ENCODE results near the gene GFPT2. TPM values are rescaled to one million over a fixed set of nuclear protein-coding genes. Genes with fewer than 3 reads are reported as not detected.

The GFPT2 gene
- total and polyA plus RNA-seq, 8 donors, result 5.2 to 17.6 (median 8.9) TPM

GRCh38 chr5:180323941-180324600 lies 29.1 kb downstream of the GFPT2 start:
- H3K27ac ChIP-seq, result no peak overlapping the region
- ATAC-seq, result no peak
- no peak overlapping the region for H3K4me3 ChIP-seq
- no peaks in the 10 kb centered on the region for H3K4me1 ChIP-seq
- H3K9me3 ChIP-seq, result no peaks in the 10 kb centered on the region
- H3K36me3 ChIP-seq, result no peaks in the 10 kb centered on the region
- TF ChIP-seq CTCF (IDR thresholded peaks at IDR 0.05), result no peak
- DNase-seq, result no peak
- no peaks in the 10 kb centered on the region for H3K27me3 ChIP-seq
- intact Hi-C loops (cut with DNase I), result no loop called here

GRCh38 chr5:180323160-180323559 lies 30.0 kb downstream of the GFPT2 start:
- TF ChIP-seq CTCF (IDR thresholded peaks at IDR 0.05), result no peak
- intact Hi-C loops (cut with DNase I), result no loop called here
- no peaks in the 10 kb centered on the region for H3K9me3 ChIP-seq
- no peak overlapping the region for H3K27ac ChIP-seq
- H3K4me3 ChIP-seq, result no peak overlapping the region
- no peak for ATAC-seq
- peaks cover 0 to 7% of the 10 kb centered on the region in 2 donors for H3K36me3 ChIP-seq
- DNase-seq, result no peak
- no peaks in the 10 kb centered on the region for H3K4me1 ChIP-seq
- no peaks in the 10 kb centered on the region for H3K27me3 ChIP-seq

GRCh38 chr5:180318456-180319089 lies 34.6 kb downstream of the GFPT2 start:
- Histone ChIP-seq H3K27me3 (peaks cover 0 to 5% of the 10 kb centered on the region in 2 donors), H3K36me3 (peaks cover 0 to 7% of the 10 kb centered on the region in 2 donors), H3K4me1 (no peaks in the 10 kb centered on the region), H3K27ac (no peak overlapping the region), H3K9me3 (no peaks in the 10 kb centered on the region), H3K4me3 (no peak overlapping the region)
- TF ChIP-seq CTCF (IDR thresholded peaks at IDR 0.05), result no peak
- intact Hi-C loops (cut with DNase I), result no loop called here
- ATAC-seq (no peak), DNase-seq (no peak)

- Histone ChIP-seq H3K36me3 (peaks cover 0 to 7% of the 10 kb centered on the region in 2 donors), H3K27me3 (peaks cover 0 to 5% of the 10 kb centered on the region in 2 donors), H3K4me1 (no peaks in the 10 kb centered on the region), H3K27ac (no peak overlapping the region), H3K9me3 (no peaks in the 10 kb centered on the region), H3K4me3 (no peak overlapping the region)
- intact Hi-C loops (cut with DNase I), result no loop called here
- ATAC-seq (no peak), DNase-seq (no peak)
- TF ChIP-seq CTCF (IDR thresholded peaks at IDR 0.05), result no peak
Observed at GRCh38 chr5:180316586-180316985, 36.5 kb downstream of the GFPT2 start.

- TF ChIP-seq CTCF (IDR thresholded peaks at IDR 0.05), result peak; percentile 92 to 99
- Histone ChIP-seq H3K9me3 (no peaks in the 10 kb centered on the region), H3K27ac (no peak overlapping the region), H3K36me3 (peaks cover 0 to 9% of the 10 kb centered on the region in 2 donors), H3K4me1 (no peaks in the 10 kb centered on the region), H3K4me3 (no peak overlapping the region), H3K27me3 (peaks cover 0 to 5% of the 10 kb centered on the region in 2 donors)
- intact Hi-C loops (cut with DNase I), result no loop called here
- peak in 3 of 4 donors; percentile 70 to 92 (median 73) for DNase-seq
- ATAC-seq, result peak; percentile 84
Observed at GRCh38 chr5:180315762-180316212, 37.3 kb downstream of the GFPT2 start.
